ENCODE data around the gene HDLBP. TPM values are rescaled to one million over a fixed set of nuclear protein-coding genes. Genes with fewer than 3 reads are reported as not detected.

Gene HDLBP
- total RNA-seq, 2 experiments from 2014 or later: 170 to 176 TPM

GRCh38 chr2:241189093-241189855 is 126.2 kb downstream of the HDLBP start:
- no peaks in the 10 kb centered on the region for H4K20me1 ChIP-seq (ENCODE audit: insufficient read depth, low read length)
- CTCF ChIA-PET (ENCODE audit: unreplicated experiment): no interaction called here
- no peaks in the 10 kb centered on the region for H3K9me2 ChIP-seq (ENCODE audit: insufficient read depth, low read length)
- H3K36me3 ChIP-seq (ENCODE audit: insufficient read depth, low read length): no peaks in the 10 kb centered on the region
- BruUV-seq (replicated peaks): no TSS peak
- no peak overlapping the region for H3K4me2 ChIP-seq (ENCODE audit: low read length)
- intact Hi-C loops (cut with micrococcal nuclease; ENCODE audit: unreplicated experiment): no loop called here
- no peak overlapping the region for H2AFZ ChIP-seq (ENCODE audit: low read length)
- H3K4me3 ChIP-seq (ENCODE audit: low read depth, low read length, poor library complexity, severe bottlenecking): no peak overlapping the region
- POLR2A ChIA-PET: interaction anchor here (0.5 kb wide), 1 partner anchor 9 kb away, joined by 3 read pairs; no protein-coding TSS in a partner anchor
- no peak for DNase-seq (ENCODE audit: low spot score)
- TF ChIP-seq EZH2phosphoT487 (IDR thresholded peaks at IDR 0.05; ENCODE audit: borderline replicate concordance, low read depth, low read length) (no peak), CTCF (conservative IDR thresholded peaks at IDR 0.05; ENCODE audit: low read length) (no peak)
- H3K27ac ChIP-seq (ENCODE audit: low read depth, low read length, poor library complexity, severe bottlenecking): no peak overlapping the region
- no peaks in the 10 kb centered on the region for H3K79me2 ChIP-seq (ENCODE audit: insufficient read depth, low read depth, low read length)
- peaks cover 13% of the 10 kb centered on the region for H3K4me1 ChIP-seq (ENCODE audit: insufficient read depth, low read length, poor library complexity, severe bottlenecking)
- H3K9me3 ChIP-seq (ENCODE audit: low read length): no peaks in the 10 kb centered on the region

DNA sequence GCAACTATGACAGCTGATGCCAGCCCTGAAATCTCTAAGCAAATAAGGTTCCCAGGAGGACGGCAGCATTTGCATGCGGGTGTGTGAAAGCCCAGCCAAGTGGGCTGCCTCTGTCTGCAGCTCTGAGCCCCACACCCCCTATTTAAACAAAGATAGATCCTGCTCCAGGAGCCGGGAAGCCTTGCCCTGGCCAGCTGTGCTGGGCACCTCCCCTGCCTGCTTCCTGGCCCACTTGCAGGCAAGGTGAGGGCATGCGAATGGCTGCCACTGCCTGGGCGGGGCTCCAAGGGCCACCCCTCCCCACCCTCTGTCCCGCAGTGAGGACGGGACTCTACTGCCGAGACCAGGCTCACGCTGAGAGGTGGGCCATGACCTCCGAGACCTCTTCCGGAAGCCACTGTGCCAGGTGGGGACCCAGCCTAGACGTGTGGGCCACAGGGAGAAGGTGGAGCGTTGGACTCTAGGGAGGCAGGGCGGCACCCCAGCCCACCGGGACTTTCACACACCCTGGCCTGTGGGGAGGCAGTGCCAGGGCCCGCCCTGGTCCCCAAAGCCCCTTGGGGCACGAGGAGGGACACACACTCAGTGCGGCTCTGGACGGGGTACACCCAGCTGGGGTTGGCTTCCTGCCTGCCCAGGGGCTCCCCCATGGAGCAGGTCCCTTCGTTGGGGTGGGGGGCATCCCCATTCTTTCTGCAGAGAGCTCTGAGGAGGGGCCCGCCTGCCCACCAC is 126.9 kb downstream of the HDLBP start, which contains the start of gene ANO7:
Gene ANO7, plus strand, starts transcription at position 317 of the 732 bp plus-strand sequence. CDS start 1,387 bp downstream, outside the sequence.
- no peaks in the 10 kb centered on the region for H3K36me3 ChIP-seq (ENCODE audit: insufficient read depth, low read length)
- H3K4me3 ChIP-seq (ENCODE audit: low read depth, low read length, poor library complexity, severe bottlenecking): peak within 1 kb of the TSS; percentile 29
- peak within 1 kb of the TSS; percentile 49 for H3K4me2 ChIP-seq (ENCODE audit: low read length)
- no peak within 1 kb of the TSS for H3K27ac ChIP-seq (ENCODE audit: low read depth, low read length, poor library complexity, severe bottlenecking)
- ChIA-PET CTCF (ENCODE audit: unreplicated experiment) (no interaction called here), POLR2A (no interaction called here)
- TF ChIP-seq CTCF (conservative IDR thresholded peaks at IDR 0.05; ENCODE audit: low read length) (no peak), EZH2phosphoT487 (IDR thresholded peaks at IDR 0.05; ENCODE audit: borderline replicate concordance, low read depth, low read length) (no peak)
- intact Hi-C loops (cut with micrococcal nuclease; ENCODE audit: unreplicated experiment): no loop called here
- peaks cover 13% of the 10 kb centered on the region for H3K4me1 ChIP-seq (ENCODE audit: insufficient read depth, low read length, poor library complexity, severe bottlenecking)
- H2AFZ ChIP-seq (ENCODE audit: low read length): peak within 1 kb of the TSS; percentile 14
- no peaks in the 10 kb centered on the region for H4K20me1 ChIP-seq (ENCODE audit: insufficient read depth, low read length)
- no TSS peak for BruUV-seq (replicated peaks)
- H3K9me2 ChIP-seq (ENCODE audit: insufficient read depth, low read length): no peaks in the 10 kb centered on the region
- no peaks in the 10 kb centered on the region for H3K9me3 ChIP-seq (ENCODE audit: low read length)
- peak; percentile 23 for DNase-seq (ENCODE audit: low spot score)
- no peaks in the 10 kb centered on the region for H3K79me2 ChIP-seq (ENCODE audit: insufficient read depth, low read depth, low read length)

- TF ChIP-seq EZH2phosphoT487 (IDR thresholded peaks at IDR 0.05; ENCODE audit: borderline replicate concordance, low read depth, low read length): no peak
- no peak for TF ChIP-seq CTCF (conservative IDR thresholded peaks at IDR 0.05; ENCODE audit: low read length)
- 0 out of 2 replicates have a peak overlapping the region, but pooled peaks have one; percentile 14 for H2AFZ ChIP-seq (ENCODE audit: low read length)
- BruUV-seq (replicated peaks): no TSS peak
- ChIA-PET CTCF (ENCODE audit: unreplicated experiment) (no interaction called here), POLR2A (no interaction called here)
- H3K9me3 ChIP-seq (ENCODE audit: low read length): no peaks in the 10 kb centered on the region
- intact Hi-C loops (cut with micrococcal nuclease; ENCODE audit: unreplicated experiment): no loop called here
- no peaks in the 10 kb centered on the region for H3K9me2 ChIP-seq (ENCODE audit: insufficient read depth, low read length)
- no peak overlapping the region for H3K27ac ChIP-seq (ENCODE audit: low read depth, low read length, poor library complexity, severe bottlenecking)
- H3K4me3 ChIP-seq (ENCODE audit: low read depth, low read length, poor library complexity, severe bottlenecking): peak overlapping the region; percentile 29
- H4K20me1 ChIP-seq (ENCODE audit: insufficient read depth, low read length): no peaks in the 10 kb centered on the region
- H3K4me2 ChIP-seq (ENCODE audit: low read length): peak overlapping the region; percentile 49
- H3K4me1 ChIP-seq (ENCODE audit: insufficient read depth, low read length, poor library complexity, severe bottlenecking): peaks cover 13% of the 10 kb centered on the region
- DNase-seq (ENCODE audit: low spot score): no peak
- H3K79me2 ChIP-seq (ENCODE audit: insufficient read depth, low read depth, low read length): no peaks in the 10 kb centered on the region
- no peaks in the 10 kb centered on the region for H3K36me3 ChIP-seq (ENCODE audit: insufficient read depth, low read length)
Measured at GRCh38 chr2:241187918-241188234, 127.6 kb downstream of the HDLBP start.
